ENCODE data around the gene FKRP. TPM values are rescaled to one million over a fixed set of nuclear protein-coding genes. Genes with fewer than 3 reads are reported as not detected.
A peak's percentile ranks its signal among the peaks of the same experiment; 100 is the strongest.

The FKRP gene
- total RNA-seq, 2 experiments from 2014 or later = 16.3 to 17.7 TPM

DNA sequence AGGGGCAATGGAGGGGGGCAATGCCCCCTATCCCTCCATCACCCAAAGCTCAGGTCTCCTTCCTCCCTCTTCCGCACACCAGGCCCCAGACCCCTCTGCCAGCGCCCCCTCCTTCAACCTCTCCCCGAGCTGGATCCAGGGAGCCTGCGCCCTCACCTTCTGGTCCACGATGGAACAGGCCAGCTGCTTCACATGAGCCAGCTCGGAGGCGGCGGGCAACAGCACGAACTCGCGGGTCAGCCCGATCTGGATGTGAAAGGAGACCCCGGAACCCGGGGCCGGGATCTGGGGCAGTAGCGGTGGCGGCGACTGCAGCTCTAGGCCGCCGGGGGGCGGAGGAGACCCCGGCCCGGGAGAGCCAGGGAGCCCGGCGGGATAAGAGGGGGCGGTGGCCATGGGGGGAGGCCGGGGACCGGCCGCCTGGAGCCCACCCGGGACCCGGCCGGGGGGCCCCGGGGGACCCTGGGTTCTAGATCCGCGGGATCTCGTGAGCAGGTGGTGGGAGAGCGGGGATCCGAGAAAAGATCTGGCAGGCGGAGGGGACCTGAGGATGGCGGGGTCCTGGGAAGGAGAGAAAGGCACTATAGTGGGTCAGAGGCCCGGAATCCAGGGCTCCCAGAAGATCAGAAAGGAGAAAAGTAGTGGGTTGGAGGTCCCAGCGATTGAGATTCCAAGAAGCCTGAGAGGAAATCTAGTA lies 29.7 kb upstream of the FKRP start:
- H3K9me3 Mint-ChIP-seq (ENCODE audit: low read depth) = no peaks in the 10 kb centered on the region
- peaks cover 33% of the 10 kb centered on the region for H3K4me1 Mint-ChIP-seq
- H3K4me3 Mint-ChIP-seq = peak overlapping the region; percentile 95
- H3K27ac Mint-ChIP-seq = peak overlapping the region; percentile 96
- no peaks in the 10 kb centered on the region for H3K27me3 Mint-ChIP-seq
- DNase-seq (peak; percentile 57), ATAC-seq (no peak)
- peaks cover 35% of the 10 kb centered on the region for H3K36me3 Mint-ChIP-seq
- CTCF ChIA-PET = interaction anchor here (0.8 to 5.6 kb wide), 6 partner anchors 12 to 125 kb away, joined by 3 to 55 read pairs (median 8); partner anchors contain the start of gene DACT3

DNA sequence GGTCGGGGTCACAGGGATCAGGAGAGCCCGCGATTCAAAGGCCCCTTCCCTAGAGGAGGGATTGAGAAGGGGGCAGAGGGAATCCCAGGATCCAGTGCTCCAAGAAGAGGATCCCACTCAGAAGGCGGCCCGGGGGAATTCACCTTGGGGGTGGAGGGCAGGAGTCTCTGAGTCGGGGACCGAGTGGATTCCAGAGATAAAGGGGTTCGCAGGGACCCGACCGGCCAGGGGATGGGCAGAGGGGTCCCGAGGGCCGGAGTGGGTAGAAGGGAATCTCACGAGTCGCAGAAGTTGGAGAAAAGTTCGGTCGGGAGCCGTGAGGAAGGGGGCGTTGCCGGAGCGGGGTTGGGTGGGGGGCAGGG lies 29.2 kb upstream of the FKRP start:
- Mint-ChIP-seq H3K4me3 (peak overlapping the region; percentile 95), H3K27ac (peak overlapping the region; percentile 96), H3K36me3 (peaks cover 33% of the 10 kb centered on the region), H3K9me3 (ENCODE audit: low read depth) (no peaks in the 10 kb centered on the region), H3K27me3 (no peaks in the 10 kb centered on the region), H3K4me1 (peaks cover 32% of the 10 kb centered on the region)
- no peak for ATAC-seq
- no peak for DNase-seq
- CTCF ChIA-PET = interaction anchor here (5.3 to 5.6 kb wide), 2 partner anchors 12 to 13 kb away, joined by 43 to 55 read pairs; no protein-coding TSS in a partner anchor

DNA sequence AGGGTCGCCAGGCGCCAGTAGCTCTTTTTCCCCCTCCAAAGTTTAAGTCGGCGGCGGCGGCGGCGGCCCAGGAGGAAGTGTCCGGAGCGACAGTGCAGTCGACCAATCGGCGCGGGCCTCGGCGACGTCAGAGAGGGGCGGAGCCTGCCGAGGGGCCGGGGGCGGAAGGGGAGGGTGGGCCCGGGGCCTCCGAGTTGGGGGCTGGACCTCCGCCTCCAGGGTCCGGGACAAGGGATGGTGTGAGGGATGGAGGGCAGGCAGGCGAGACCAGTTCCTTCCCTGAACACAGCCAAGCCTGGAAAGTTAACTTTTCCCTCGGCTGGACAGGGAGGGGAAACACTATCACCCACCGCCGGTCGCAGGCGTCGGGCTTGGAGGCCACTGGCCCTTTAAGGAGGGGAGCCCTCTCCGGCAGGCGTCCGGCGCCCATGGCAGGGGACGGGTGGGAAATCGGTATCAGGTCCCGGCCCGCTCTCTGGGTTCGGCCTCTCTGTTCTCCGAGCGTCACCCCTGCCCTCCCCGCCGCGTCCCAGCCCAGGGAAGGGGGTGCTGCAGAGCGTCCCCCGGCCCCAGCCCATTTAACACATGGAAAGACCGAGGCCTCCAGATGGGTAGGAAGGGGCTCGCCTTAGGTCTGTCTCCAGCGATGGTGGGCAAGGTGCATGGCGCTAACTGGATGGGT lies 28.7 kb upstream of the FKRP start, which contains the start of gene PRKD2:
PRKD2 (minus strand) TSS at position 81 of the 682 bp plus-strand sequence. CDS start 744 bp downstream, outside the sequence.
- CTCF ChIA-PET = interaction anchor here (2.1 to 5.6 kb wide), 3 partner anchors 11 to 56 kb away, joined by 8 to 55 read pairs (median 43); partner anchors contain the start of gene DACT3
- H3K36me3 Mint-ChIP-seq = peaks cover 38% of the 10 kb centered on the region

DNA sequence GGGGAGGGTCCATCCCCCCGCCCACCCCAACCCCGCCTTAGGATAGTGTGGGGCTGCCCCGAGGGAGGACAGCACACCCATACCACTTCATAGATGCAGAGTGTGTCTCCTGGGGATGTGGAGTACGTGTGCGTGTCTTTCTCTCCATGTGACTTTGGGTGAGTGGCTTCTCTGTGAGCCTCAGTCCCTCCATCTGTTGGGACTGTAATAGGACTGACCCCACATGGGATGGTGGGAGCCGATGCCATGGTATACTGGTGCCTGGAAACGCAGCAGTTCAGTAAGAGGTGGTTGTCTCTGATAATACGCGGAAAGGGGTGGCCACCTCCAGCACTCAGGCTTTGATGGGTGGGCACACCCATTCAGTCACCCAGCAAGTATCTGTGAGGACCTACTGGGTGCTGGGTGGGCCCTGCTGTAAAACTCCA lies 28.1 kb upstream of the FKRP start:
- H3K27me3 Mint-ChIP-seq = no peaks in the 10 kb centered on the region

More for the DNA sequence above, 28.7 kb upstream of the FKRP start, which contains the start of gene PRKD2:
- peak; percentile 94 for DNase-seq
- Mint-ChIP-seq H3K9me3 (ENCODE audit: low read depth) (no peaks in the 10 kb centered on the region), H3K27ac (peak within 1 kb of the TSS; percentile 96), H3K27me3 (no peaks in the 10 kb centered on the region), H3K4me1 (peaks cover 36% of the 10 kb centered on the region), H3K4me3 (peak within 1 kb of the TSS; percentile 95)
- ATAC-seq = peak; percentile 59

DNA sequence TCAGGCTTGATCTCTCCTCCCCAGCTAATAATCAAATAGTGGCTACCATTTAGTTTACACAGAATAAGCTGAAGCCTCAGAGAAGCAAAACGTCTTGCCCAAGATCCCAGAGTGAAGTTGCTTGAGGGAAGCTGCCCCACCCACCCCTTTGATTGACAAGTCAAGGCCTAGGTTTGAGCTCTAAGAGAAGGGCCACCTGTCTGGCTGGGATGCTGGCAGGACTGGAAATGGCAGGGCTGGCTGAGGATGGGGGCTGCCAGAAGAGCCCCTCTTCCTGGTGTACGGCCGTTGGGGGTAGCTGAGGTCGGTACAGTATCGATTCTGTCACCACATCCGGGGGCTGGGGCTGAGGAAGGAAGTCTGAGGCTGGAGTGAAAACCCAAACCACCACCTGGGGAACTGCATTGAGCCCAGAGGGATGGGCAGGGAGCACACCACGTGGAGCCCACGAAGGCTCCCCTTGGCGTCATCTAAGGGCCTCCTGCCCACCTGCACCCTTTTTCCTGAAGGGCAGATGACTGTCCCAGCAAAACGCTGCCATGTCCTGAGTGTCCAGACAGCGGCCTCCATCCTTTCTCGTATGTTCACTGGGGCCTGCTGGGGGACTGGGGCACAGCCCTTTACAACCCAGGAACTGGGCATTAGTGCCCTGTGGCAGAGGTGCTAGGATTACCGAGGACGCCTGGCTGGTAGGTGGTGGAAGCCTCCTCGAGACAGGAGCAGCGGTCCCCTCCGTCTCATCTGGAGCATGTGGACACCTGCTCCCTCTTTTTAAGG lies 27.5 kb upstream of the FKRP start:
- Mint-ChIP-seq H3K27me3 (no peaks in the 10 kb centered on the region), H3K9me3 (ENCODE audit: low read depth) (no peaks in the 10 kb centered on the region), H3K4me1 (peaks cover 37% of the 10 kb centered on the region), H3K36me3 (peaks cover 34% of the 10 kb centered on the region), H3K4me3 (peak overlapping the region; percentile 95), H3K27ac (peak overlapping the region; percentile 96)
- CTCF ChIA-PET = interaction anchor here (0.8 to 2.1 kb wide), 10 partner anchors 9 to 202 kb away, joined by 3 to 13 read pairs (median 4); partner anchors contain the start of gene DACT3
- ATAC-seq (peak; percentile 29), DNase-seq (peak; percentile 91)

More for the DNA sequence above, 28.1 kb upstream of the FKRP start:
- Mint-ChIP-seq H3K27ac (peak overlapping the region; percentile 96), H3K4me1 (peaks cover 36% of the 10 kb centered on the region), H3K36me3 (peaks cover 34% of the 10 kb centered on the region), H3K4me3 (peak overlapping the region; percentile 95), H3K9me3 (ENCODE audit: low read depth) (no peaks in the 10 kb centered on the region)
- ATAC-seq (peak; percentile 16), DNase-seq (peak; percentile 67)
- CTCF ChIA-PET = interaction anchor here (0.8 to 2.1 kb wide), 7 partner anchors 9 to 123 kb away, joined by 3 to 13 read pairs (median 4); partner anchors contain the start of gene DACT3

DNA sequence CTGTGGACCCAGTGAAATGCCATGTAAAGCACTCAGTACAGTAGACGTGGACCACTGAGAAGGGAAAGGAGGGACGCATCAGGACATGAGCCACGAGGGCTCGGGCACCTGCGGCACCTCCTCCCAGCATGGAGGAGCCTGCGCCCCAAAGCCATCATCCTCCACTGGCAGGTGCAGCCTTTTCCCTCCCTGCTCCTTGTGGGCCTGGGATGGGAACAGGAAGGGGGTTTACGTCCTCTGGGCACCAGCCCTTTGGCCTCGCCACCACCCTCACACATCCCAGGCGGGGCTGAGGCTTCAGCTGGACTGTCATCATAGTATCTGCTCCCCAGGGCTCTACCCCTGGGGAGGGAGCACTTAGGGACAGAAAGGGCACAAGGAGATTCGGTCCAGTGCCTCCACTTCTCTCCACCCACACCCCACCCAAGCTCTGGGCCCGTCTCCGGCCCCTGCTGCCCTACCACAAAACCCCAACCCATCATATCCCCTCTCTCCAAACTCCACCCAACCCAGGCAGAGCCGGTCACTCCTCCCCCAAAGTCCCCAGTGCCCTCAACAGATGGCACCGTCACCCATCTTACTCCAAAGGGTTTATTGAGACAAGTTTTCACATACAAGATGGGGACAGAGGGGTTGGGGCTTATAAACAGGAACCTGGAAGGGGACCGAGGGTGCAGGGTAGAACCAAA lies 26.8 kb upstream of the FKRP start:
- Mint-ChIP-seq H3K4me3 (no peak overlapping the region), H3K27ac (peak overlapping the region; percentile 96), H3K27me3 (no peaks in the 10 kb centered on the region), H3K4me1 (peaks cover 38% of the 10 kb centered on the region), H3K9me3 (ENCODE audit: low read depth) (no peaks in the 10 kb centered on the region), H3K36me3 (peaks cover 34% of the 10 kb centered on the region)
- CTCF ChIA-PET = interaction anchor here (0.8 to 2.1 kb wide), 7 partner anchors 10 to 203 kb away, joined by 3 to 13 read pairs (median 4); partner anchors contain the start of gene DACT3
- ATAC-seq (no peak), DNase-seq (no peak)

DNA sequence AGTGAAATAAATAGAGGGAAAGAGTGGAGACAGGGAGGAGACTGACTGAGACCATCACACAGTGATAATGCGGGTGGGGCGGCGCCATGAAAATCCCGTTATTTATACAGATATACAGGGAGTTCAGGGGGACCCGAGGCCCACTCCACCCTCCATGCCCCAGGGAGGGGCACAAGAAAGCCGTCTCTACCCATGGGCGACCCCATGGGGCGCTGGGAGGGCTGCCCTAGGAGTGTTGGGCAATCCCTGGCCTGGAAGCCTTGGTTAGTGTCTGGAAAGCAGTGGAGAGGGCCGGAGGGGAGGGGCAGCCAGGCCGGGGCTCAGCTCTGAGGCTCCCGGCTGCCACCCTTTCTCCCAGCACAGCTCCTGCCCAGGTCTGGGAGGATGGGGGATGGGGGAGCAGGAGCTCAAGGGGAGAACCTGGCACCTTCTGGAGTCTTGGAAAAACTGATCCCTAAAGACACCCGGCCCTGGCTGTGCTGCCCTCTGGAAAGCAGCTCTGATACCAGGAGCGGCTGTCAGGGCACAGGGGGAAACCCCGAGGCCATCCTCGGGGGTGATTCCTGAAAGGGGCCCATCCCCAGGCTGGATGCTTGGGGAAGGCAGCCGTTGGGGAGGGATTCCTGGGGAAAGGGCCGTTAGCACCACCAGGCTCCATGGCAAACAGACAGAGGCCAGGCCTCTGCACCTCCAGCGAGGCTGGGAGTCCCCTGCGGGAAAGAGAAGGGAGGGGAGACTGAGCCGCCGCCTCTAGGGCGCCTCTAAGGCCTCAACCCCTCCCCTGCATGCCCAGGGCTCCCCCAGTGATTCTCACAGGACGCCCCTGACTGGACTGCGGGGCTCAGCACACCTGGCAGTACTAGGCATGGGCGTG lies 26.0 kb upstream of the FKRP start:
- no peak overlapping the region for H3K27ac Mint-ChIP-seq
- DNase-seq (no peak), ATAC-seq (no peak)
- no peak overlapping the region for H3K4me3 Mint-ChIP-seq
- peaks cover 38% of the 10 kb centered on the region for H3K4me1 Mint-ChIP-seq
- CTCF ChIA-PET = interaction anchor here (0.8 to 2.1 kb wide), 4 partner anchors 9 to 58 kb away, joined by 3 to 13 read pairs (median 6); partner anchors contain the start of gene DACT3
- H3K27me3 Mint-ChIP-seq = no peaks in the 10 kb centered on the region
- H3K9me3 Mint-ChIP-seq (ENCODE audit: low read depth) = no peaks in the 10 kb centered on the region
- H3K36me3 Mint-ChIP-seq = peaks cover 37% of the 10 kb centered on the region

DNA sequence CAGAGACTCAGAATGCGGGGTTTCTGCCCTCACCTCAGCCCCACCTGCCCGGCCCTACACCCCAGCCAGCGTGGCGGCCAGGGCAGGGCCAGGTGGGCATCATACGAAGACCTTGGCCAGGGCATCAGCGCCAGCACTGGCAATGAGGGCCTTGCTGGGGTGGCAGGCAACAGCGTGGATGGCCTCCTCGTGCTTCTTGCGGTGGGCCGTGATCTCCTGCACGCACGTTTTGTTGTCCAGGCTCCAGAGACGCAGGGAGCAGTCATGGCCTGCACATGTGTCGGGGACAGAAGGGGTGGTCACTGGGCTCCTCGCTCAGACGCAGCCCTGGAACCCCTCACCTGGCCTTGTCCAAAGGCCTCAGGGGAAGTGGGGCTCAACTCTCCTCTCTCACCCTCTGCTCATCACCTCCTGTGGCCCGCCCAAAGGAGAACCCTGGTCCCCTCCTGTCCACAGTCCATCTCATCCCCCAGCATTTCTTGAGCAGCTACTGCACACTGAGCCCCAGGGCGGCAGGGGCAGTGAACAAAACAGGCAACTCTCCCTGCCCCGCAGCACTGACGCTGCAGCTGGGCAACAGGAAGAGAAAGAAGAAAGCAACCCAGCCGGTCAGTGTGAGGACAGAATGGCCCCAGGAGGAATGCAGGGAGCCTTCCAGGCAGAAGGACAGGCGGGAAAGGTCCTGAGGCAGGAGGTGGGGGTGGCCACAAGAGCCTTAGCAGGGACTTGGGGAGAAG lies 25.2 kb upstream of the FKRP start:
- H3K4me1 Mint-ChIP-seq = peaks cover 38% of the 10 kb centered on the region
- no peak overlapping the region for H3K27ac Mint-ChIP-seq
- ATAC-seq = no peak
- CTCF ChIA-PET = interaction anchor here (0.8 to 1.4 kb wide), 2 partner anchors 8 to 19 kb away, joined by 3 to 5 read pairs; no protein-coding TSS in a partner anchor
- H3K36me3 Mint-ChIP-seq = peaks cover 32% of the 10 kb centered on the region
- no peaks in the 10 kb centered on the region for H3K27me3 Mint-ChIP-seq
- no peak for DNase-seq
- no peak overlapping the region for H3K4me3 Mint-ChIP-seq
- no peaks in the 10 kb centered on the region for H3K9me3 Mint-ChIP-seq (ENCODE audit: low read depth)

DNA sequence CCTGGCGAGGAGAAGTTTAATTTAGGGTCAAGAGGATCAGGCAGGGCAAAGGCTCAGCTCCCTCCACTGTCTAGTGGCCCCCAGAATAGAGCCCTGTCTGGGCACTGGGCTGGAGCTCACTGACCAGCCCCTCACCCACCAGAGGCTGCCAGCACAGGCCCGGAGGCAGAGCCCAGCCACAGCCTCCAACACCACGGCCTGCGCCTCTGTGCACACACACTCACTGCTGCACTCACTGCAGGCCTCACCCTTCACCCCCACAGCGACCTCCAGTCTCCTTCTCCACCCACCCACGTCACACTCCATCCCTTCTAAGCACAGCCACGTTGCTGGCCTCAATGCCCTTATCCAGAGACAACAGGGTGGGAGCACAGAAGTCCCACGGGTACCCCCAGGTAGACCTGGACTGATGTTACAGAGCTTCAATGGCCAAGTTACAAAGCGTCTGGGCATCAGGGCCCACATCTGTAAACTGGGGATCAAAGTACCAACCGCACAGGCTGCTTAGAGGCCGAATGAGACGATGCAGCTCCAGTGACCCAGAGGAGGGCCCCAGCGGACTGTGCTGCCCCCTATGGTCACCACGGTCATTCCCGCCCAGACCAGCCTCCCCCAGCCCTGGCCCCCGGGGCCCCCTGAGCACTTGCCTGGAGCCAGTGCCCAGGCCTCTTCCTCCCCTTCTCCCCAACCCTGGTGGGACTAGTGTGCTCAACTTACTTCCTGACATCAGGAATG lies 24.4 kb upstream of the FKRP start:
- CTCF ChIA-PET = interaction anchor here (1.4 kb wide), 1 partner anchor 19 kb away, joined by 3 read pairs; no protein-coding TSS in a partner anchor
- H3K27ac Mint-ChIP-seq = no peak overlapping the region
- DNase-seq (no peak), ATAC-seq (no peak)
- H3K4me1 Mint-ChIP-seq = peaks cover 38% of the 10 kb centered on the region
- H3K36me3 Mint-ChIP-seq = peaks cover 26% of the 10 kb centered on the region
- no peaks in the 10 kb centered on the region for H3K27me3 Mint-ChIP-seq
- no peak overlapping the region for H3K4me3 Mint-ChIP-seq
- H3K9me3 Mint-ChIP-seq (ENCODE audit: low read depth) = no peaks in the 10 kb centered on the region

DNA sequence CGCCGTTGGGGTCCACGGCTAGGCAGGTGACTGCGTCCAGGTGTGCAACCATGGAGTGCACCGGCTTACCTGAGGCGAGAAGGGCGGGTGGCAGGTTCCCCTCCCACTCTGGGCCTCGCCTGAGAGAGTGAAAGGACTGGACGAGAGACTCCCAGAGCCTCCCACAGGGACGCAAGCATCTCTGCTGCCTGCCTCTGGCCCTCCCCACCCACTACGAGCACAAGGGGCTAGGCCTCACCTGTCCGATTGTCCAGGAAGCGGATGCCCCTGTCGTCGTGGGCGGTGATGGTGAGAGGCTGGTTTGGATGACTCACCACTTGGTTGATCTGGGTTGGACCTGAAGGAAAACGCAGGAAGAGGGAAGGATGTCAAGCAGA lies 23.9 kb upstream of the FKRP start:
- peaks cover 38% of the 10 kb centered on the region for H3K4me1 Mint-ChIP-seq
- no peaks in the 10 kb centered on the region for H3K27me3 Mint-ChIP-seq
- DNase-seq (no peak), ATAC-seq (no peak)
- no peak overlapping the region for H3K4me3 Mint-ChIP-seq
- H3K9me3 Mint-ChIP-seq (ENCODE audit: low read depth) = no peaks in the 10 kb centered on the region
- H3K36me3 Mint-ChIP-seq = peaks cover 28% of the 10 kb centered on the region
- H3K27ac Mint-ChIP-seq = no peak overlapping the region
- CTCF ChIA-PET = interaction anchor here (2.5 kb wide), 1 partner anchor 9 kb away, joined by 8 read pairs; no protein-coding TSS in a partner anchor

Measured in activated CD8-positive, alpha-beta memory T cell treated with anti-CD3 and anti-CD28 coated beads, Interleukin-2, amount 10 ng/mL, durations not matched to agents 7 days and 5 days (primary cell).